A549 treated with CORT108297 at 1 μM for 4 hours (cell line): ENCODE measurements around the gene OR2T33. TPM values are rescaled to one million over a fixed set of nuclear protein-coding genes. Genes with fewer than 3 reads are reported as not detected.

ENCODE experiments used
- total RNA-seq: library from RNA; stranded (reverse); fragments of 200-300 nt; extraction: Qiagen RNA extraction; gene quantifications from 5 replicates; pipeline ENCODE4 v1.2.3, GENCODE V29; 2022

The OR2T33 gene
- total RNA-seq, result not detected in 5 replicates

DNA sequence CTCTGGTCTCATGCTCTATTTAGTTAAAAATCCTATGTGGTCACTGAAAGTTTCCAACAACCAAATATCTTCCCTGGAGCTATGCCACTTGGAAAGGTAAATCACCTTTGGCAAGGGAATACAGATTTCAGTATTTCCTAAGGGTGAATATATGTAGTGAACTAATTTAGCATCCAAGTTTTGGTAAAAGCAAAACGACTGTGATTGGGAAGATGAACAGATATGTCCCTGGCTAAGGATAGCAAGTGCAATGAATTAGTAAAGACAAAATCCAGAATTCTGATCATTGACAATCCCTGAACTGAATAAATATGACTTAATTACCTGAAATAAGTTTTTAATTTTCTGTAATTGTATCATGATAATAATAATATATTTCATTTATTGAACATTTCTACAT, at the start of gene OR2T33:
OR2T33 (minus strand) TSS at position 101 of the 400 bp plus-strand sequence. CDS start 4,162 bp downstream, outside the sequence.

GRCh38 chr1:248324468-248324867, 46.7 kb upstream of the OR2T33 start, which contains the start of gene OR2M7:
Gene OR2M7 (minus strand): TSS chr1:248324568. CDS start chr1:248324568, 0 bp downstream.

DNA sequence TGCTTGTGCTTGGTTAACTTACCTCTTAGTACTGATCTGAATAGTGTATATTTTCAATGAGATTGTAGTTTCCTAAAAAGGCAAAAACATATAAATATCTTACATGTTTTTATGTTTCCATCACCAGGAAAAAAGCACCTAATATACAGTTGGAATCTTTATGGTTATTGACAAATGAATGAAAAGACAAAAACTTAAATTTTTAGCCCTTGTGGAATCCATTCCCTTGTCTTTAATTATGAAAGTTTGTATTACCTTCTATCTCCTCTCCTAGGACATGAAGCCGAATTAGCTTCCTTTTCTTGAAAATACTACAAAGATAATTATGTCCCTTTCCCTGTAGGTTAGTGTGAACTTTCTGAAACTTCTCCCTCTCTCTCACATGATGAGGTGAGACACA, 25.5 kb upstream of the OR2T33 start, which contains the start of gene OR2T12:
OR2T12 (minus strand) TSS at position 101 of the 400 bp plus-strand sequence. CDS start 7,846 bp downstream, outside the sequence.

DNA sequence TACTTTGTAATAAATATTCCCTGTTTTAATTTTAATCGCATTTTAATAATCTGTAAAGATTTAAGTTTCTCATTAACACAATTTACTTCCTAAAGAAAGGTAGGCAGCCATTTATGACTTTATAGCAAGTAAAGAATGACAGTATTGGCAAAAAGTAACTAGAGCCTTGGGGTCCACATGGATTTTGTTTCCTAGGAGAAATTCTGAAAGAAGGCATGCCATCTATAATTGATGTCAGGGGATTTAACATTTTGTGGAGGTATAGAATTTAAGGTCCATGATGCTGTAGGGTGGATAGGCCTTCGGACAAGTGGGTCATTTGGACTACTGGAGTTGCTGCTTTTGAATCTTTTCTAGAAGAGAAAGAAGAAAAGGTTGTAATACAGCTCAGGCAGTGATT, 46.7 kb downstream of the OR2T33 start, which contains the start of gene OR2M4:
OR2M4 (plus strand) TSS at position 301 of the 400 bp plus-strand sequence. CDS start 7,512 bp downstream, outside the sequence.

Other genes starting within 250 kb of the OR2T33 start
- gene OR2L2, start 247.9 kb downstream of the OR2T33 start, total RNA-seq, result not detected in 5 replicates
- not detected in 5 replicates for gene OR2L3, start 231.1 kb downstream of the OR2T33 start, total RNA-seq
- not detected in 5 replicates for gene OR2L13, start 182.8 kb downstream of the OR2T33 start, total RNA-seq
- not detected in 5 replicates for gene OR2M5, start 132.8 kb downstream of the OR2T33 start, total RNA-seq
- gene OR2M2, start 103.2 kb downstream of the OR2T33 start, total RNA-seq, result not detected in 5 replicates
- gene OR2M3, start 80.7 kb downstream of the OR2T33 start, total RNA-seq, result not detected in 5 replicates
- not detected in 5 replicates for gene OR2M4, start 46.6 kb downstream of the OR2T33 start, total RNA-seq
- not detected in 5 replicates for gene OR2T12, start 25.4 kb upstream of the OR2T33 start, total RNA-seq
- not detected in 5 replicates for gene OR2M7, start 46.6 kb upstream of the OR2T33 start, total RNA-seq
- not detected in 5 replicates for gene OR14C36, start 70.8 kb upstream of the OR2T33 start, total RNA-seq
- not detected in 5 replicates for gene OR2T4, start 83.7 kb upstream of the OR2T33 start, total RNA-seq
- gene OR2T6, start 97.8 kb upstream of the OR2T33 start, total RNA-seq, result not detected in 5 replicates
- not detected in 5 replicates for gene OR2T1, start 125.1 kb upstream of the OR2T33 start, total RNA-seq
- not detected in 5 replicates for gene OR2T2, start 167.7 kb upstream of the OR2T33 start, total RNA-seq
- gene OR2T3, start 195.4 kb upstream of the OR2T33 start, total RNA-seq, result not detected in 5 replicates
- gene OR2T5, start 210.6 kb upstream of the OR2T33 start, total RNA-seq, result not detected in 5 replicates
- not detected in 5 replicates for gene OR2G6, start 230.1 kb upstream of the OR2T33 start, total RNA-seq